Mucosa of descending colon (tissue), 3 donors: ENCODE measurements around the gene ODF2. TPM values are rescaled to one million over a fixed set of nuclear protein-coding genes. Genes with fewer than 3 reads are reported as not detected.

Experiments
- ATAC-seq: fragments of 200-7000 bp; cut with Tn5 transposase; one replicate; pipeline ENCODE4 v1.9.1; 2020; ENCODE audit warnings: mild to moderate bottlenecking, moderate library complexity
- DNase-seq, 3 donors: peaks; one replicate each; pipeline ENCODE4 v3.0.0-alpha.2; 2020
- H3K36me3 ChIP-seq: fragments of 200-600 bp; one replicate; pipeline ENCODE4 v1.8.0; 2021; ENCODE audit warnings: low read depth, mild to moderate bottlenecking
- H3K4me1 ChIP-seq: fragments of 200-600 bp; one replicate; pipeline ENCODE4 v1.8.0; 2021; ENCODE audit warnings: low read depth, mild to moderate bottlenecking
- H3K4me3 ChIP-seq: fragments of 200-600 bp; one replicate; pipeline ENCODE4 v1.8.0; 2021; ENCODE audit warnings: mild to moderate bottlenecking
- H3K9me3 ChIP-seq: fragments of 200-600 bp; one replicate; pipeline ENCODE4 v1.8.0; 2021; ENCODE audit warnings: mild to moderate bottlenecking
- CTCF ChIP-seq: fragments of 200-600 bp; IDR thresholded peaks from one replicate; pipeline ENCODE4 v1.8.0; 2022; ENCODE audit warnings: antibody characterized with exemption, mild to moderate bottlenecking
- intact Hi-C, 2 donors: fragments of 100-400 bp; cut with DNase I in 1 of 2; cut with micrococcal nuclease in 1 of 2; formaldehyde crosslinking; loops; one replicate each; pipeline versions ENCODE4 v1.11.0 to v1.11.1; 2022; cut with DNase I, micrococcal nuclease
- total RNA-seq, 3 donors: library from RNA; stranded (reverse); fragmentation: NEBNext Ultra II Directional in 2 of 3; extraction: Animal tissue kit (Norgen Biotek cat#: 25700) in 2 of 3; gene quantifications; one replicate each; pipeline versions ENCODE4 v1.2.1 to v1.2.4, GENCODE V29; 2021 to 2023
- donor health status: DM: no; HTN: no; CAD: no; lungs with moderate emphysema.
- donor health status: DM: no; HTN: no; CAD: no.
- donor health status: DM: no; HTN: yes; CAD: no.

The ODF2 gene
- total RNA-seq, 3 donors from 2014 or later: 17.1 to 26.1 (median 19.4) TPM

GRCh38 chr9:128484686-128485413 lies 29.0 kb downstream of the ODF2 start:
- intact Hi-C loops: no loop called here
- no peaks in the 10 kb centered on the region for H3K9me3 ChIP-seq
- no peak for DNase-seq
- TF ChIP-seq CTCF: no peak
- no peaks in the 10 kb centered on the region for H3K4me1 ChIP-seq
- H3K36me3 ChIP-seq: no peaks in the 10 kb centered on the region
- ATAC-seq: no peak
- no peak overlapping the region for H3K4me3 ChIP-seq

- Histone ChIP-seq H3K36me3 (no peaks in the 10 kb centered on the region), H3K9me3 (no peaks in the 10 kb centered on the region), H3K4me1 (no peaks in the 10 kb centered on the region), H3K4me3 (no peak overlapping the region)
- intact Hi-C loops: no loop called here
- DNase-seq (no peak), ATAC-seq (no peak)
- TF ChIP-seq CTCF: no peak
These were observed 29.6 kb downstream of the ODF2 start for GRCh38 chr9:128485414-128485855.

- intact Hi-C loops: no loop called here
- Histone ChIP-seq H3K4me3 (no peak overlapping the region), H3K4me1 (no peaks in the 10 kb centered on the region), H3K36me3 (no peaks in the 10 kb centered on the region), H3K9me3 (no peaks in the 10 kb centered on the region)
- ATAC-seq (no peak), DNase-seq (no peak)
- no peak for TF ChIP-seq CTCF
These were observed 30.4 kb downstream of the ODF2 start for GRCh38 chr9:128486201-128486600.

- intact Hi-C loops: no loop called here
- Histone ChIP-seq H3K4me1 (peaks cover 4% of the 10 kb centered on the region), H3K9me3 (no peaks in the 10 kb centered on the region), H3K36me3 (no peaks in the 10 kb centered on the region), H3K4me3 (no peak overlapping the region)
- DNase-seq (no peak), ATAC-seq (no peak)
- TF ChIP-seq CTCF: no peak
These were observed 37.6 kb downstream of the ODF2 start for GRCh38 chr9:128493424-128493823.

- DNase-seq (peak; percentile 77 to 82 (median 77)), ATAC-seq (peak; percentile 80)
- intact Hi-C loops: no loop called here
- no peak for TF ChIP-seq CTCF
- no peak overlapping the region for H3K4me3 ChIP-seq
- H3K4me1 ChIP-seq: peaks cover 4% of the 10 kb centered on the region
- H3K36me3 ChIP-seq: no peaks in the 10 kb centered on the region
- H3K9me3 ChIP-seq: no peaks in the 10 kb centered on the region
These were observed 38.4 kb downstream of the ODF2 start for GRCh38 chr9:128494108-128494745.
